A172 (cell line): ENCODE measurements around the gene PET117. TPM values are rescaled to one million over a fixed set of nuclear protein-coding genes. Genes with fewer than 3 reads are reported as not detected.
"Not testable (repeated sequence)": the region's sequence is repeated elsewhere in the genome, so short reads cannot be mapped to it uniquely, and the experiment has no call there.

Source experiments
- DNase-seq: peaks from one replicate; pipeline ENCODE4 v3.0.0-alpha.2; 2015; ENCODE audit warnings: low spot score
- total RNA-seq: library from RNA; depleted of rRNA; stranded (reverse); fragments of >200 nt; shearing (Covaris generic); gene quantifications from 2 replicates; pipeline ENCODE4 v1.2.3, GENCODE V29; 2014; rRNA removed

Gene PET117, protein sequence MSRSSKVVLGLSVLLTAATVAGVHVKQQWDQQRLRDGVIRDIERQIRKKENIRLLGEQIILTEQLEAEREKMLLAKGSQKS
- total RNA-seq, result 43.0 and 43.5 TPM in 2 replicates

DNA sequence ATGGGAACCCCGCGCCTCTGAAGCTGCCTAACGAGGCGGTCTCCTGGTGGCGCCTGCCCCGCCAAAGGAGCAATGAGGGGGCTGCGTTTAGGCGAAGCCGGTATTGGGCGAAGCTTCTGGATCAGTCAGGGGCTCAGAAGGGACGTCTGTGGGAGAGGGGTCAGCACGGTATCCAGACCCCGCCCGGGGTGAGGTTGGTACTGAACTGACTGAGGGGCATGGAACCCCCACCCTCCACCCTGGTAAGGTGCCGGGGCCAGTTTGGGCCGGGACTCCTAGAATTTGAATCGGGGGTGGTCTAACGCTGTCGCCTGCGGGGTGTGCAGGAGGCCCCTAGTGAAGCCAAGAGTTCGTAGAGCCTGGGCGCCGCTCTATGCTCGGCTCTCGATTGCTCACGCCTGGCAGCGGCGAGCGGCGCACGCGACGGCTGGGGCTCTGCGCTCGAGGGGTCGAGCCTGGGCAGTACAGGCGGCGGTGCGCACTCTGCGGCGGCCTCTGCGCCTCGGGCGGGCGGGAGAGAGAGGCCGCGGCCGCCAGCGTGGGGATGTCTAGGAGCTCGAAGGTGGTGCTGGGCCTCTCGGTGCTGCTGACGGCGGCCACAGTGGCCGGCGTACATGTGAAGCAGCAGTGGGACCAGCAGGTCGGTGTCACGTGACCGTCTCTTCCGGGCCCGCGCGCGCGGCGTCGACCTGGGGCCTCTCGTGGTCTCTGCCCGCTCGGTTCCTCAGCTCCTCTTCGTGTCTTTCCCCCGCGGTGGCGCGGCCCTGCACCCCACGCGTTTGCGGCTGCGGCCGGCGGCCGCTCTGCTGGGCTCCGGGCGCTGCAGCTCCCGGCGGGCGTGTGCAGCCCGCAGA is at the start of gene PET117, which contains the start of gene KAT14:
TSS of gene PET117 (plus strand) at position 452 of the 854 bp plus-strand sequence. CDS start at position 545, 93 bp downstream.
TSS of gene KAT14 (plus strand) at position 452 of the 854 bp plus-strand sequence. CDS start 4,798 bp downstream, outside the sequence.
- DNase-seq, result peak; percentile 73

DNA sequence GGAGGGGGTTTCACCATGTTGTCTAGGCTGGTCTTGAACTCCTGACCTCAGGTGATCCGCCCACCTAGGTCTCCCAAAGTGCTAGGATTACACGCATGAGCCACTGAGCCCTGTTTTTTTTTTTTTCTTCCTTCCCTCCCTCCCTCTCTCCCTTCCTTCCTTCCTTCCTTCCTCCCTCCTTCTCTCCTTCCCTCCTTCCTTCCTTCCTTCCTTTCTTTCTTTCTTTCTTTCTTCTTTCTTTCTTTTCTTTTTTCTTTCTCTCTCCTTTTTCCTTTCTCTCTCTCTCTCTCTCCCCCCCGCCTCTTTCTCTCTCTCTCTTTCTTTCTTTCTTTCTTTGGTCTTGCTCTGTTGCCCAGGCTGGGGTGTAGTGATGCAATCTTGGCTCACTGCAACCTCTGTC is 49.4 kb upstream of the PET117 start:
- DNase-seq, result not testable (repeated sequence)

DNA sequence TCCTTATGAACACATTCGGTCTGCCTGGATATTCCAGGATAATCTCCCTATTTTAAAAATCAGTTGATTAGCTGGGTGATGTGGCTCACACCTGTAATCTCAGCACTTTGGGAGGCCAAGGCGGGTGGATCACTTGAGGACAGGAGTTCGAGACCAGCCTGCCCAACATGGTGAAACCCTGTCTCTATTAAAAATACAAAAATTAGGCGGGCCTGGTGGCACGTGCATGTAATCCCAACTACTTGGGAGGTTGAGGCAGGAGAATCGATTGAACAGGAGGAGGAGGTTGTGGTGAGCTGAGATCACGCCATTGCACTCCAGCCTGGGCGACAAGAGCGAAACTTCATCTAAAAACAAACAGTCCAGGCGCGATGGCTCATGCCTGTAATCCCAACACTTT is 48.8 kb upstream of the PET117 start:
- DNase-seq, result not testable (repeated sequence)

DNA sequence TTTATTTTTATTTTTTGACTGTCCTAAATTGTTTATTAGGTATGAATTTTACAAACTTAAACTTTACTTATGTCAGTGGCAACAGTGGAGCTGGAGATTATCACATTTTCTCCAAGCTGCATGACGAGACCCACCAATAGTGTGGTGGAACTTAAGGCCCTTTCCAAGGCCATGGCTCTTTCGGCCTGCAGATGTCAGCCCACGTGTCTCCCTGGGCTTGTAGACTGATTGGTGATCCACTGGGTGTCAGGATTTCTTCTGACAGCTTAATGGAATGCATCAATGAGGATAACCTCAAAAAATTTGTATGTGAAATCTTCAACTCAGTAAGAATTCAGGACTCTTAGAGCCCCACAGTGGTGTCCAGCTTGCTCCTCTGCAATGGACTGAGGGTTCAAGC is 47.6 kb upstream of the PET117 start:
- DNase-seq, result no peak

DNA sequence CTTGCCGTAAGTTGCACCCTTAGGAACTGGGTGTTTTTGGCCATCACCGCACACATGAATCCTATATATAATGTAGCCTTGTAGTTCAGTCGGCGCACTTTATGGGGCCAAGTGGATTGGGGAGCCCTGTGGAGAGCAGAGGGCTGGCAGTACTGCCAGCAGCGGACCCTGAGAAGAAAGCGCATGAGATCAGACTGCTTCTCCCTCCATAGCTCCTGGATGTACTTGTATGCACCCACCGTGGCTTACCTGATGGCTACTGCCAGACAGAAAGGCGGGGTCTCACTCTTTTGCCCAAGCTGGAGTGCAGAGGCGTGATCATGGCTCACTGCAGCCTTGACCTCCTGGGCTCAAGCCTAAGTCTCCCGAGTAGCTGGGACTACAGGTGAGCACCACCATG is 47.2 kb upstream of the PET117 start:
- no peak for DNase-seq

DNA sequence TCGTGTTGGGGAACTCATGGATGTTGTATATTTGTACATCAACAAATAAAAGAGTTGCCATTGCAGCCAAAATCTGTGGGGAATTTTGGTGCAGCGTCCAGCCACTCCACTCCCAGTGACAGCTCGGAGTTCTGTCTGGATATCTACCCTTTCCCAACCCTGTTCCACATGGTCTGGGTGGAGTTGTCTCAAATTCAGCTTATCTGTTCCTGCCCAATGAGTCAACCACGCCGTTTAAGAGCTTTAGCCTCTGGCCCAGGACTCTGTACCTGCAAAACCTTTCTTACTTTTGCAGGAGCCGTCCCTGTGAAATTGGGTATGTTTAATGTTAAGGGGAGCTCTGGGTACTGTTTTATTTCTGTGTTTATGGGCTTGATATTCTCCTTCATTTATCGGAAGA is 46.0 kb upstream of the PET117 start:
- DNase-seq, result peak; percentile 7

DNA sequence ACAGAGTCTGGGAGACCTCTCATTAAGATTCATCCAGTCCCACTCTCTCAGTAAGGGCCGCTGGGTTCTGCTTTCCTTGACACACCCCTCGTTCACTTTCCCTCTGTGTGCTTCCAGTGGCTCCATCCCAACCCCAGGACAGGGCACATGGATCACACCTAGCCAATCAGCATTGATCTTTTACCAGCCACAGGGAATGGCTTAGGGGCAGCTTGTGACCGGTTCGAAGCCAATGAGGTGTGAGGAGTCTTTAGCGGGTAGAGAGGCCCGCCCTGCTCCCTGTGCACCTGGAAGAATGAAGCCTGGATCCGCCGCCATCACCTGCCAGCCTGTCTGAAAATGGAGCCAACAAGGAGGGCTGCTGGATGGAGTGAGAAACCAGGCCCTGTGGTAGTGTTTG is 44.8 kb upstream of the PET117 start:
- no peak for DNase-seq

DNA sequence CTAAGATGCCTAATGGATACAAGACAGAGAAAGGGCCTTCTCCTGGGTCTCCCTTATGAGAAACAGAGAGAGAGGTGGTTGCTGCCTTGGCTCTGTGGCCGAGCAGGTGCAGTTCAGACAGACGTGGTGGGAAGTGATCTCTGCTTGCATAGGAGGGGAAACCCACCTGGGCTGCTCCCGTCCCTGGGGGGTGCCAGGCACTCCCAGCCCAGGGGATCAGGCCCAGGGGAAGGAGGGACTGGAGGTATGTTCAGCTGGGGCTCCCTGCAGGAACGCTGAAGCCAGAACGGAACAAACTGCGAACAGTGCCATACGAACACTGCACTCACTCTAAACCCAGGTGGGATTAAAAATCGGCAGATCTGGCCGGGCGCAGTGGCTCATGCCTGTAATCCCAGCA is 44.3 kb upstream of the PET117 start:
- no peak for DNase-seq

DNA sequence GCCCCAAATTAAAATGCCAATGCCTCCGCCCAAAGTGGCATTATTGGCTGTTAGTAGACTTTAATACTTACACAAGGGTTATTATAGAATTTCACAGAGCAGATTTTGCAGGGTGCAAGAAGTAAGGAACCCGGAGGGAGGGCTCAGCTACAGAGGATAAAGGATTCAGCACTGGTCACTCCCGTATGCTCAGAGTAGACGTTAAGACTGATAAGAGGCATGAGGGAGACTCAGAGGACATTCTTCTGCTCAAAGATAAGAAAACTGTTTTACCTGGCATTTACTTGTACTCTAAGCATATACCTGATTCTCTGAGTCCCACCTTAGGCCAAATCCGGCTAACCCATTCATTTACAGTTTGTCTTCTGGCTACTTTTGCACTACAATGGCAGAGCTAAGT is 43.5 kb upstream of the PET117 start:
- no peak for DNase-seq

DNA sequence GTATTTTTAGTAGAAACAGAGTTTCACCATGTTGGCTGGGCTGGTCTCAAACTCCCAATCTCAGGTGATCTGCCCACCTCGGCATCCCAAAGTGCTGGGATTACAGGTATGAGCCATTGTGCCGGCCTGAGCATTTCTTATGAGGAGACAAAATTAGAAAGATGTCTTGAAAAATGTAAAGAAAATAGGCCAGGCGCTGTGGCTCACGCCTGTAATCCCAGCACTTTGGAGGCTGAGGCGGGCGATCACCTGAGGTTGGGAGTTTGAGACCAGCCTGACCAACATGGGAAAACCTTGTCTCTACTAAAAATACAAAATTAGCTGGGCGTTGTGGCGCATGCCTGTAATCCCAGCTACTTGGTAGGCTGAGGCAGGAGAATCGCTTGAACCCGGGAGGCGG is 37.1 kb upstream of the PET117 start:
- not testable (repeated sequence) for DNase-seq

DNA sequence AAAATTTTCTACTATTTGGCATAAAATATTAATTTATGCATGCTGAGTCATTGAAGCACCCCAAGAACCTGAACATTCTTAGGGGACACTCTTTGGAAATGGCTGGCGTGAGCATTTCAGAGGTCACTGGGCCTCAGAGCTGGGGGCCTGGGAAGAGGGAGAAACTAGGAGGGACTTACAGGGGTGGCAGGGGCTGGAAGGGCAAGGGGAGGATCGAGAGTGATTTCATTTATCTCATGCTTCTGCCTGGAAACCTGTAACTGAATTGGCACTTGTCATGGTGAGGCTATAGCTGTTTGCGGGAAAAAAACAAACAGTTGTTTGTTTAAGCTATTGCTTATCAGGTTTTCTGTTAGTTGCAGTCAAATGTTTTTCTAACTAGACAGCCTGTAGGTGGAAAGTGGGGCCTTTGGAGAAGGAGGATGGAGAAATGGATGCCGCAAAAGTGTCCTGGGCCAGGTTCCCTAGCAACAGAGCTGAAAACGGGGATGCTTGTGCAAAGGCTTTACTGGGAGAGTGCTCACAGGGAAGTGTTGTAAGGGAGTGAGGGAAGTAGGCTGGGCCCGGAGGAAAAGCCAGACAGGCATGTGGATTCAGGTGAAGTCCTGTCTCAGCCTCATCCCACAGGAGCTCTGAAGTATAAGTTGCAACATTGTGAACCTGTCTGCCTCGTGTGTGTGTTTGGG is 36.4 kb upstream of the PET117 start:
- no peak for DNase-seq

DNA sequence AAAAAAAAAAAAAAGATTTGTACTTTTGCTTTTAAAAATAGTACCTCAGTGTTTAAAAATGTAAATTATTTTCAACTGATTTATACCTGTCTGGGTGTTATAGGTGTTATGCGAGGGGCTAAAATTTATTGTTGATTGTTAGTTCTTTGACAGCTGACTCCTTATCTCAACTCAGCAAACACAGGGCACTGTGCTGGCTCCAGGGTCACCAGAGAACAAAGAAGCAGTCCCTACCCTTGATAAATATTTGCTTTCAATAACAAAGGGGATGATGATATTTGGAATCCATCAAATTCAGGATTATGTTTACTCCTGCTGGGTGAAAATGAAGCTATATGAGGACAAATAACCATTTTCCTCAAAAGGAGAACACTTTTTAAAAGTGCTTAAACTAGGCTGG is 34.2 kb upstream of the PET117 start:
- no peak for DNase-seq

DNA sequence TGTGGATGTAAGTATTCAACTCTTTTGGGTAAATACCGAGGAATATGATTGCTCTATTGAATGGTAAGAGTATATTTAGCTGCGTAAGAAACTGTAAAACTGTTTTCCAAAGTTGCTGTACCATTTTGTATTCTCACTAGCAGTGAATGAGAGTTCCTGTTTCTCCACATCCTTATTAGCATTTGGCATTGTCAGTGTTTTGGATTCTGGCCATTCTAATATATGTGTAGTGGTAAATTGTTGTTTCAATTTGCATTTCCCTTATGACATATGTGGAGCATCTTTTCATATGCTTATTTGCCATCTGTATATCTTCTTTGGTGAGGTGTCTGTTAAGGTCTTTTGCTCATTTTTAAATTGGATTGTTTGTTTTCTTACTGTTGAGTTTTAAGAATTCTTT is 29.3 kb upstream of the PET117 start:
- no peak for DNase-seq

DNA sequence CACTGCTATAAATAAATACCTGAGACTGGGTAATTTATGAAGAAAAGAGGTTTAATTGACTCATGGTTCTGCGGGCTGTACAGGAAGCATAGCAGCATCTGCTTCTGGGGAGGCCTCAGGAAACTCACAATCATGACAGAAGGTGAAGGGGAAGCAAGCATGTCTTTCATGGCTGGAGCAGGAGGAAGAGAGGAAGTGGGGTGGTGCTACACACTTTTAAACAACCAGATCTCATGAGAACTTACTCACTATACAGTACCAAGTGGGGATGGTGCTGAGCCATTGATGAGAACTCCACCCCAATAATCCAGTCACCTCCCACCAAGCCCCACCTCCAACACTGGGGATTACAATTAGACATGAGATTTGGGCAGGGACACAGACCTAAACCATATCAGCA is 9.1 kb upstream of the PET117 start:
- not testable (repeated sequence) for DNase-seq

DNA sequence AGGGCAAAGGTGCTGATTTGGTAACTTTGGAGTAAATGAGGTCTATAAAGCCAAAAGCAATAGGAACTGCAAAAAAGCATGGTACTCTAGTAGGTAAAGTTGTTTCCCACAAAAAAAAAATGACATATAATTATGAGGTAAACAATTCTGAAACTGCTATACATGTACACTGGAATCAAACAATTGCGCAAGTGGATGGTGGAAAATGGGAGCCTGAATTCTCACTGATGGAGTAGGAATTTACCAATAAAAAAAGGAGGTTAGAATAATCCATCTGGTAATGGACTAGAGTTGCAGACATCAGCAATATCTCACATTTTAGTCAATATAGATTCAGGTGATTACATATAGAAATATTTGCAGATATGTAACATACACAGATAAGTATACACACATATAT is 5.0 kb upstream of the PET117 start:
- no peak for DNase-seq

DNA sequence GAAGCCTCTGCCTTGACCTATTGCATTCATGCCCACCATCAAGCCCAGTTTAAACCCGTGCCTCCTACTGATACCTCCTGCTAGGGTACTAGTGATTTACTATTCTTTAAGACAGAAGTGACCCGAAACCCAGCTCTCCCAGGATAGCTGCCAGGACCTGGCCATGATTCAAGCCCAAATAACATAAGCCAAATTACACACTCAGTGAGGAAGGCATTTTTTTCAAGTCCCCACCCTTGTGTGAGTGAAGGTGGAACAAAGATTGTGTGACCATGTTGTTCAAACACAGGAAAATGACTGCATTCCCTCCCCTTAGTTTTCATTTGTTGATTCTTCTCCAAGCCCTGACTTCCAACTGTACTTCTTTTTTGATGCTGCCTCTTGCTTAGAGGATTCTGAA is 3.7 kb upstream of the PET117 start:
- no peak for DNase-seq

DNA sequence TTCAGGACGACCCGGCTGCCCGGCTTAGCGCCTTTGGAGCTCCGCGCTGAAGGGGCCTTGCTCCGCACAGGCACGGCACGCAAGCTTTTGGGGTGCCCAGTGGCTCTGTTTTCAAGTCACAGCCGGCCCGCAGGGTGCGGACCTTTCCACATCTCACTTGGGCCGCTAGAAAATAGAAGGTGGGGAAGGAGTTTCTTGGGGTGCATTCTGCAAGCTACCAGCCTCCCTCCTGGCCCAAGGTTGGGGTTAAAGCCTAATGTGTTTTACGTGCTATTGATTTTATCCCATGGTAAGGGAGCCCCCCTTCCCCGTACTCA is 561 bp downstream of the PET117 start:
- DNase-seq, result peak; percentile 3

DNA sequence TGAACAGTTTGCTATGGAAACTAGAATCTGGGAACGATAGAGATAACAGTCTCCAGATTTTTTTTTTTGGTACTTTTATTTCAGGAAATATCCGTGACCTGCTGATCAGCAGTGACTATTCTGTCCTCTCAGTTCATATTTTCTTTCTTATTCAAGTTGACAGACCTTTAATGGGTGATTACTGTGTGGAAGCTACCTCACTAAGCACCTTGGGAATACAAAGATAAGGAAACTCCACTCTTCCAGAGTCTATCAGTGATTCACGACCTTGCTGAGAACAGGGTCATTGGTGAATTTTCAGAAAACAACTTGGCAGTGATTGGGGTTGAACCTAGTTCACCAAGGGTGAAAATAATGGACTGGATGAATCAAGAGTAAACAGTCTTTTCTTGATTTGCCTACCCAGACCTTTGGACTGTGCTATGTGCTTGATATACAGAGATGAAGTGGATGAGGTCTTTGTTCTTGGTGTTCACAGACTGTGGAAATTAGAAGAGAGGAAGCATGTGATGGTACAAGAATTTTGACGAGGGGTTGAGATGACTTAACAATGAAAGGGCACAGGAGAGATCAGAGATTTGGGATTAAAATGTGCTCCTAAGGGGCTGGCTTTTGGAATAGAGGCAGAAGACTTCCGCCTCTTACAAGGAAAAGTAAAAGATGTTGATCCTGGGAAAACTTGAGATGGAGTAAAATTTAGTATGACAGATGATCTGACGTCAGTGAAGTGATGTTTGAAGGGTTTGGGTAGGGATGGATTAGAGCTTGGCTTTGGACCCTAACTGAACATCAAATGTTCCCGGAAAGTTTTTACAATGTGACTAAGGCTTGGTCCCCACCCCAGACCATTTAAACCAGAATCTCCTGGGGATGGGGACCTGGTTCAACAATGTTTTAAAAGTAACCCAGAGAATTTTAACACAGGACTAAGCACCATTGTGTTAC is 1.2 kb downstream of the PET117 start:
- DNase-seq, result no peak

DNA sequence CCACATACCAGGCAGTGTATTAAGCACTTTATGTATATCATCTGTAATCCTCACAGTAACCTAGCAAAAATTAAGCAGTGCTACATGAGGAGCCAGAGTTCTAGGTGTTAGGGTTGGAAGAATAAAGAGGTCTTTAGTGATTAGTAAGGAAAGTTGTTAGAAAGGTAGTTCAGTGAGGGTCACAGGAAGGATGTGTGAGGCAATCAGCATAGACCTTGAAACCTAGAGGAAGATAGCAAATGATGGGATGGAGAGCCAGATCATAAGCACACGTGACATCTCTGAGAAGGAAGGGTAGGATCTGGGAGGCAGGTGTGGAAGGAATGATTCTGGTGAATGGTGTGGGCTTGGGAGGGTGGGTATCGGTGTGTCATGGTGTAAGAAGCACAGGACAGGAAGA is 2.2 kb downstream of the PET117 start:
- DNase-seq, result no peak

DNA sequence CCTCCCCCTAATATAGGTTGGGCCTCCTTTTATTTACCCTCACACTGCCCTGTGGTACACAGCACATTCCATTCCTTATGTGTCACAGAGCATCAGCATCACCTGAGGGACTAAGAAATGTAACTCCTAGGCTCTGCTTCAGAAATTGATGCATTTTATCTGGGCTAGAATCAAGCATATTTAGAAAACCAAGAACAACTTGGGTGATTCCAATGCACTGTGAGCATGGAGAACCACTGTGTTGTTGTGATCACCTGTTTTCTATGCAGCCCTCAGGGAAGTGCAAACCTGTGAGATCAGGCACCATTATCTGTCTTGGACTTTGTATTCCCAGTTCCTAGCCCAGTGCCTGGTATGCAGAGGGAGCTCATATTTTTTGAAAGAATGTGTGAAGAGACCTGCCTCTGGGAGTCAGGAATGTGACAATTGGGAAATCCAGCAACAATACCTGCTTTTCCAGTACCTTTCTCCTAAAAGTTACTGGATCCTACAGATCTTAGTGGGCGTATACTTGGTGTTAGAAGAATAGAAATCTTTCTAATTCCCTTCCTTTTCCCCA is 7.0 kb downstream of the PET117 start:
- no peak for DNase-seq

DNA sequence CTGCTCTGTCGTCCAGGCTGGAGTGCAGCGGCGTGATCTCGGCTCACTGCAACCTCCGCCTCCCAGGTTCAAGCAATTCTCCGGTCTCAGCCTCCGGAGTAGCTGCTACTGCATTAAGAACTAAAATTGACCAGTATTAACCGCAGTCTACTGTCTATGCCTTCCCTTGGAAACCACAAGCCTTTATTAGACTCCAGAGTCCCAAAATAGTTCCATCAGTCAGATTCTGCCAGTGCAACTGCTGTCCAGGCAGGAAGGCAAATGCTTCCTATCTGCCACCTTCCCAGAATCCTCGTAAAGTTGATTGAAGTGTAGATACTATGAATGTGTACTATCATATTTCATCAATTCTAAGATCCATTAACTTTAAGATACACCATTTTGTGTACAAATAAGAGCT is 16.7 kb downstream of the PET117 start:
- DNase-seq, result no peak

DNA sequence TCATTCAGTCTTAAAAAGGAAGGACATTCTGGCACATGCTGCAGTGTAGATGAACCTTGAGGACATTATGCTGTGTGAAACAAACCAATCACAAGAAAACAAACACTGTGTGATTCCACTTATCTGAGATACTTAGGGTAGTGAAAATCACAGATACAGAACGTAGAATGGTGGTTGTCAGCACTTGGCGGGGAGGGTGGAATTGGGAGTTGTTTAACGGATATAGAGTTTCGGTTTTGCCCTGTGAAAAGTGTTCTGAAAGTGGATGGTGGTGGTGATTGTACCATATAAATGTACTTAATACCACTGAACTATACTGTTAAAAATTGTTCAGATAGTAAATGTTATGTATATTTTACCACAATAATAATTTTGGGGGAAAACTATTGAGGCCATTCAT is 18.4 kb downstream of the PET117 start:
- DNase-seq, result no peak
